GM12878 (cell line): ENCODE measurements around the gene GAGE12E. TPM values are rescaled to one million over a fixed set of nuclear protein-coding genes. Genes with fewer than 3 reads are reported as not detected.
"Not testable (repeated sequence)": the region's sequence is repeated elsewhere in the genome, so short reads cannot be mapped to it uniquely, and the experiment has no call there.

Experiments
- ATAC-seq: fragments of 200-7000 bp; cut with Tn5 transposase; 3 replicates; pipeline ENCODE4 v1.9.1; 2020; ENCODE audit warnings: mild to moderate bottlenecking, moderate library complexity
- BruUV-seq: library from RNA; stranded (reverse); fragments of 400-500 nt; replicated peaks from 2 replicates; lab custom pipeline; 2021; lab: Mats Ljungman, UMichigan
- CTCF ChIA-PET: fragments of 300-600 bp; sonication (Branson Sonifier 250); formaldehyde crosslinking; extraction: SDS; loops from one replicate; lab custom pipeline; 2021; ENCODE audit warnings: inconsistent platforms; lab: Yijun Ruan, JAX
- POLR2A ChIA-PET: fragments of 350-600 bp; formaldehyde crosslinking; extraction: SDS; loops from one replicate; lab custom pipeline; 2021; ENCODE audit warnings: inconsistent platforms; lab: Charles Lee
- RAD21 ChIA-PET: fragments of 300-600 bp; sonication (Branson Sonifier 250); formaldehyde crosslinking; loops from one replicate; lab custom pipeline; 2023; ENCODE audit warnings: antibody characterized with exemption; ENCODE audit not compliant: unreplicated experiment; lab: Charles Lee
- SMC1A ChIA-PET: fragments of 300-600 bp; sonication (Branson Sonifier 250); formaldehyde crosslinking; loops from one replicate; lab custom pipeline; 2023; ENCODE audit not compliant: unreplicated experiment, uncharacterized antibody; lab: Charles Lee
- DNase-seq: peaks from one replicate; pipeline ENCODE4 v3.0.0-alpha.2; 2011; ENCODE audit warnings: low read depth, low spot score
- FAIRE-seq: peaks from 3 replicates; lab custom pipeline; 2011; peaks lifted over from hg19 to GRCh38; lab: Jason Lieb, UNC
- H2AFZ ChIP-seq: 2 replicates; pipeline ENCODE4 v1.6.0; 2011; ENCODE audit warnings: low read depth, low read length, control low read depth; ENCODE audit not compliant: control insufficient read depth
- H3K27ac ChIP-seq: 2 replicates; pipeline ENCODE4 v1.5.1; 2011; ENCODE audit warnings: control low read depth; ENCODE audit not compliant: control insufficient read depth, insufficient read depth
- H3K27me3 ChIP-seq, 2 experiments: replicated peaks in 1 of 2; 2 replicates each; pipeline versions ENCODE4 v1.6.0 to v1.6.1; 2011; ENCODE audit warnings: low read length in 1 of 2; ENCODE audit not compliant: control insufficient read depth in 2 of 2, insufficient read depth in 2 of 2
- H3K36me3 ChIP-seq, 2 experiments: 2 replicates each; pipeline ENCODE4 v1.5.1; 2011; ENCODE audit warnings: low read length in 1 of 2; ENCODE audit not compliant: control insufficient read depth in 2 of 2, insufficient read depth in 2 of 2
- H3K4me1 ChIP-seq: 2 replicates; pipeline ENCODE4 v1.6.1; 2011; ENCODE audit warnings: mild to moderate bottlenecking, low read length, moderate library complexity, mixed read lengths; ENCODE audit not compliant: control insufficient read depth, insufficient read depth
- H3K4me2 ChIP-seq: 2 replicates; pipeline ENCODE4 v1.6.0; 2011; ENCODE audit warnings: control low read depth; ENCODE audit not compliant: control insufficient read depth, insufficient read depth
- H3K4me3 ChIP-seq: fragments of 200-600 bp; sonication (generic); 2 replicates; pipeline ENCODE4 v1.5.1; 2016
- H3K79me2 ChIP-seq: 2 replicates; pipeline ENCODE4 v1.6.0; 2011; ENCODE audit warnings: low read length; ENCODE audit not compliant: control insufficient read depth, insufficient read depth
- H3K9ac ChIP-seq: 2 replicates; pipeline ENCODE4 v1.8.0; 2011; ENCODE audit warnings: low read length, control low read depth, mixed read lengths; ENCODE audit not compliant: control insufficient read depth, insufficient read depth
- H3K9me3 ChIP-seq: replicated peaks from 3 replicates; pipeline ENCODE4 v1.5.1; 2011; ENCODE audit warnings: mild to moderate bottlenecking, low read length; ENCODE audit not compliant: control insufficient read depth, insufficient read depth
- H4K20me1 ChIP-seq: 2 replicates; pipeline ENCODE4 v1.6.0; 2011; ENCODE audit not compliant: control insufficient read depth, insufficient read depth
- WGBS: methylation state at CpG from one replicate; pipeline ENCODE4 v1.1.6; 2016; ENCODE audit warnings: low lambda C conversion rate; ENCODE audit not compliant: insufficient replicate concordance, insufficient coverage; ENCODE audit errors: missing lambda C conversion rate; 5-methylcytosine and 5-hydroxymethylcytosine counted together
- in situ Hi-C: fragments of 300-500 bp; cut with MboI; formaldehyde crosslinking; loops from 9 replicates; pipeline ENCODE4 v1.14.3; 2018; ENCODE audit warnings: mixed read lengths
- intact Hi-C: fragments of 100-400 bp; cut with micrococcal nuclease; formaldehyde crosslinking; loops from one replicate; pipeline ENCODE4 v1.14.2; 2022; ENCODE audit not compliant: unreplicated experiment
- polyA plus RNA-seq, 11 experiments: library from polyadenylated mRNA; depleted of rRNA in 4 of 11; unstranded in 6 of 11; stranded (reverse) in 5 of 11; fragments of >200 nt; fragmentation: Nextera tagmentation in 4 of 11; fragmentation: Illumina TruSeq in 1 of 11; extraction: Ambion mirVana in 4 of 11; extraction: Trizol in 1 of 11; gene quantifications; 1 replicate in 1 of 11; 2 replicates in 10 of 11; pipeline versions ENCODE4 v1.2.1 to v1.2.3, GENCODE V29; 2011 to 2016; ENCODE audit warnings: inconsistent platforms in 2 of 11, missing spikeins in 2 of 11, low read depth in 1 of 11
- total RNA-seq, 4 experiments: library from RNA; depleted of rRNA in 3 of 4; stranded (reverse); fragments of >200 nt in 3 of 4; fragmentation: Illumina TruSeq in 1 of 4; extraction: Trizol in 1 of 4; gene quantifications; 2 replicates each; pipeline versions ENCODE4 v1.2.1 to v1.2.3, GENCODE V29; 2013 to 2021

GAGE12E gene
- total and polyA plus RNA-seq, 10 of the 15 experiments (the other 5 are each of a cell fraction or from before 2014, with no cell fraction given) = not detected

- DNase-seq, CTCF ChIA-PET, H3K4me2 ChIP-seq, ATAC-seq, H3K79me2 ChIP-seq, H3K9ac ChIP-seq, POLR2A ChIA-PET, SMC1A ChIA-PET, H3K27ac ChIP-seq, H3K9me3 ChIP-seq, H3K36me3 ChIP-seq, H3K4me1 ChIP-seq, H3K27me3 ChIP-seq, intact Hi-C loops, H2AFZ ChIP-seq, H4K20me1 ChIP-seq, RAD21 ChIA-PET, H3K4me3 ChIP-seq, BruUV-seq, FAIRE-seq, in situ Hi-C loops: not testable (repeated sequence)
- WGBS = no CpG with 5 or more reads among the region's 16 CpGs
Measured at GRCh38 chrX:49560542-49560941, 9.5 kb downstream of the GAGE12E start, which contains the start of gene GAGE12F. Gene GAGE12F (plus strand): TSS chrX:49560842. CDS start chrX:49561997, 1,155 bp downstream.

- H2AFZ ChIP-seq, H3K79me2 ChIP-seq, H3K36me3 ChIP-seq, RAD21 ChIA-PET, FAIRE-seq, H3K4me1 ChIP-seq, H3K27me3 ChIP-seq, H3K27ac ChIP-seq, H3K4me2 ChIP-seq, CTCF ChIA-PET, H3K9me3 ChIP-seq, in situ Hi-C loops, SMC1A ChIA-PET, POLR2A ChIA-PET, intact Hi-C loops, ATAC-seq, H3K4me3 ChIP-seq, BruUV-seq, DNase-seq, H4K20me1 ChIP-seq, H3K9ac ChIP-seq: not testable (repeated sequence)
- no CpG with 5 or more reads among the region's 11 CpGs for WGBS
Measured at GRCh38 chrX:49568728-49569127, 17.6 kb downstream of the GAGE12E start.

- H3K9me3 ChIP-seq, H3K79me2 ChIP-seq, SMC1A ChIA-PET, H3K4me1 ChIP-seq, H3K36me3 ChIP-seq, BruUV-seq, H2AFZ ChIP-seq, H3K27me3 ChIP-seq, DNase-seq, in situ Hi-C loops, FAIRE-seq, RAD21 ChIA-PET, POLR2A ChIA-PET, CTCF ChIA-PET, H3K4me3 ChIP-seq, ATAC-seq, H4K20me1 ChIP-seq, H3K9ac ChIP-seq, H3K4me2 ChIP-seq, intact Hi-C loops, H3K27ac ChIP-seq: not testable (repeated sequence)
- no CpG with 5 or more reads among the region's 13 CpGs for WGBS
Measured at GRCh38 chrX:49569152-49569551, 18.1 kb downstream of the GAGE12E start.

GRCh38 chrX:49570100-49570499 is 19.0 kb downstream of the GAGE12E start, which contains the start of gene GAGE12G:
Gene GAGE12G (plus strand): TSS chrX:49570400. CDS start chrX:49571555, 1,155 bp downstream.
- POLR2A ChIA-PET, H3K4me1 ChIP-seq, SMC1A ChIA-PET, RAD21 ChIA-PET, H2AFZ ChIP-seq, in situ Hi-C loops, H3K27me3 ChIP-seq, H3K36me3 ChIP-seq, H3K4me3 ChIP-seq, H3K9ac ChIP-seq, BruUV-seq, CTCF ChIA-PET, DNase-seq, H4K20me1 ChIP-seq, H3K9me3 ChIP-seq, H3K79me2 ChIP-seq, ATAC-seq, H3K4me2 ChIP-seq, FAIRE-seq, H3K27ac ChIP-seq, intact Hi-C loops: not testable (repeated sequence)
- WGBS = no CpG with 5 or more reads among the region's 16 CpGs
